Astrocyte of the cerebellum (primary cell): ENCODE results near the gene NKAIN4.
A peak's percentile ranks its signal among the peaks of the same experiment; 100 is the strongest.

Experiments used
- DNase-seq: peaks from one replicate; pipeline ENCODE4 v3.0.0-alpha.2; 2011; ENCODE audit warnings: low read depth
- H3K4me3 ChIP-seq: 2 replicates; pipeline ENCODE4 v1.5.1; 2011; ENCODE audit warnings: mild to moderate bottlenecking, low read depth, low read length, moderate library complexity
- CTCF ChIP-seq: IDR thresholded peaks from 2 replicates; pipeline ENCODE4 v1.5.1; 2012; ENCODE audit warnings: low read length, low read depth, moderate library complexity, mild to moderate bottlenecking; ENCODE audit errors: missing control alignments
- in situ Hi-C: cut with HindIII; loops from 2 replicates; pipeline ENCODE4 v1.10.0; 2017; ENCODE audit warnings: low sequenced_read_pairs

NKAIN4 gene

GRCh38 chr20:63234693-63235398, 19.4 kb downstream of the NKAIN4 start:
- no peak overlapping the region for H3K4me3 ChIP-seq
- DNase-seq, result no peak
- in situ Hi-C loops, result no loop called here
- TF ChIP-seq CTCF, result peak; percentile 61

GRCh38 chr20:63233924-63234323, 20.3 kb downstream of the NKAIN4 start:
- no peak for DNase-seq
- in situ Hi-C loops, result no loop called here
- TF ChIP-seq CTCF, result no peak
- H3K4me3 ChIP-seq, result no peak overlapping the region

DNA sequence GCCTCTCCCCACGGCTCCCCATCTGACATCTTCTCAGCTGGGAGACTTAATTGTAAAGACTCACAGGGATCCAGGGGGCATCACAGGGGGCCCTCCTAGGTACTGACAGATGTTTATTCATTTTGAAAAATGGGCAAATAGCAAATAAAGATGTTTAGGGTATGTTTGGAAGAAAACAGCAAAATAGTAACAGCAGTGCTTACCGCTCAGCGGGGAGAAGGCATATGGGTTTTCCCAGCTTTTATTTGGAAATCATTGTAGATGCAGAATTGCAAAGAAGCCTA, 21.3 kb downstream of the NKAIN4 start:
- H3K4me3 ChIP-seq, result no peak overlapping the region
- no peak for TF ChIP-seq CTCF
- no peak for DNase-seq
- in situ Hi-C loops, result no loop called here

GRCh38 chr20:63232235-63233060, 21.8 kb downstream of the NKAIN4 start:
- TF ChIP-seq CTCF, result no peak
- H3K4me3 ChIP-seq, result no peak overlapping the region
- DNase-seq, result peak; percentile 60
- in situ Hi-C loops, result no loop called here

- H3K4me3 ChIP-seq, result no peak overlapping the region
- peak; percentile 31 for DNase-seq
- in situ Hi-C loops, result no loop called here
- peak; percentile 80 for TF ChIP-seq CTCF
Measured at GRCh38 chr20:63230800-63231268, 23.4 kb downstream of the NKAIN4 start.

DNA sequence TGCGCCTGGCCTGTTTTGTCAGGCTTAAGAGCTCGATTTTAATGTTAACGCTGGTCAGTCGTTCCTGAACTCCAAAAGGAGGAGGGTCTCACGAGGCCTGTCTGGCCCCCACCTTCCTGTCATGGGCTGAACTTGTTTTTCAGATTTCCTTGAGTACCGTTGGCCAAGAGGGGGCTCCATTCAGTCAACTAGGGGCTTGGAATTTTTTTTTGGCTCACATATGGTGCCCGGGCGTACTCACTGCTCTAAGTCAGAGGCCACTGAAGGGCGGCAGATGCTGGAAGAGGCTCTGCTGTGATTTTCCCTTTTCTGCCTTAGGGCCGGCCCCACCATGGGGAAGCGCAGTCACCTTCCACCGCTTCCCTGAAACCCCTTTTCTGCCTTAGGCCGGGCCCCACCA, 25.5 kb downstream of the NKAIN4 start:
- DNase-seq, result no peak
- H3K4me3 ChIP-seq, result no peak overlapping the region
- in situ Hi-C loops, result no loop called here
- TF ChIP-seq CTCF, result no peak
